OCI-LY3 (cell line): ENCODE data around the gene RNF17.

Experiments
- H2AFZ ChIP-seq: fragments of 200-600, 300-600 bp; shearing (Covaris generic); 2 replicates; pipeline ENCODE4 v1.6.0; 2014; ENCODE audit warnings: antibody characterized with exemption, low read depth, low read length
- H3K27ac ChIP-seq: fragments of 200-600, 300-600 bp; sonication (generic); 2 replicates; pipeline ENCODE4 v1.5.1; 2014; ENCODE audit warnings: mild to moderate bottlenecking, low read length, moderate library complexity, mixed read lengths
- H3K27me3 ChIP-seq: fragments of 200-600, 300-600 bp; sonication (generic); 2 replicates; pipeline ENCODE4 v1.6.1; 2014; ENCODE audit warnings: low read depth, low read length, mixed read lengths
- H3K36me3 ChIP-seq: fragments of 200-600, 300-600 bp; sonication (generic); replicated peaks from 2 replicates; pipeline ENCODE3; 2014; ENCODE audit warnings: low read depth, low read length, mixed read lengths
- H3K4me1 ChIP-seq: fragments of 300-600, 200-600 bp; sonication (generic); 2 replicates; pipeline ENCODE4 v1.6.1; 2014; ENCODE audit warnings: low read length, mixed read lengths
- H3K4me2 ChIP-seq: fragments of 200-600, 300-600 bp; sonication (generic); 2 replicates; pipeline ENCODE4 v1.6.1; 2014; ENCODE audit warnings: low read length, mixed read lengths
- H3K4me3 ChIP-seq: fragments of 300-600, 200-600 bp; sonication (generic); 2 replicates; pipeline ENCODE4 v1.5.1; 2014; ENCODE audit warnings: antibody characterized with exemption, mild to moderate bottlenecking, low read length, moderate library complexity
- H3K79me2 ChIP-seq: fragments of 300-600, 200-600 bp; shearing (Covaris generic); 2 replicates; pipeline ENCODE4 v1.6.1; 2014; ENCODE audit warnings: mild to moderate bottlenecking, low read length, mixed read lengths
- H3K9ac ChIP-seq: fragments of 300-600, 200-600 bp; shearing (Covaris generic); 2 replicates; pipeline ENCODE4 v1.6.0; 2014; ENCODE audit warnings: mild to moderate bottlenecking, low read length, moderate library complexity
- H3K9me3 ChIP-seq: fragments of 200-600, 300-600 bp; shearing (Covaris generic); 2 replicates; pipeline ENCODE4 v1.6.1; 2014; ENCODE audit warnings: low read length, mixed read lengths; ENCODE audit not compliant: insufficient read depth
- H4K20me1 ChIP-seq: fragments of 200-600, 300-600 bp; sonication (generic); 2 replicates; pipeline ENCODE4 v1.6.1; 2016; ENCODE audit warnings: low read length, mixed read lengths; ENCODE audit not compliant: insufficient read depth
- CTCF ChIP-seq: fragments of 200-600, 300-600 bp; sonication (generic); IDR thresholded peaks from 2 replicates; pipeline ENCODE4 v1.5.1; 2014; ENCODE audit warnings: antibody characterized with exemption, low read length, low read depth
- EZH2phosphoT487 ChIP-seq: fragments of 200-600 bp; shearing (Covaris generic); IDR thresholded peaks from 2 replicates; pipeline ENCODE4 v1.6.1; 2018; ENCODE audit warnings: antibody characterized with exemption, mixed run types, low read depth

RNF17 gene

GRCh38 chr13:24925318-24926231 is 161.6 kb downstream of the RNF17 start:
- no peak overlapping the region for H3K4me3 ChIP-seq
- no peak overlapping the region for H2AFZ ChIP-seq
- H3K4me1 ChIP-seq = peaks cover 16% of the 10 kb centered on the region
- H3K9me3 ChIP-seq = no peaks in the 10 kb centered on the region
- no peaks in the 10 kb centered on the region for H4K20me1 ChIP-seq
- no peak overlapping the region for H3K9ac ChIP-seq
- peaks cover 5% of the 10 kb centered on the region; the same call in 1 of the 2 replicates for H3K27me3 ChIP-seq
- no peaks in the 10 kb centered on the region for H3K36me3 ChIP-seq
- no peak overlapping the region for H3K27ac ChIP-seq
- no peak for TF ChIP-seq EZH2phosphoT487
- no peak for TF ChIP-seq CTCF
- H3K79me2 ChIP-seq = peaks cover 20% of the 10 kb centered on the region
- H3K4me2 ChIP-seq = no peak overlapping the region

- H3K36me3 ChIP-seq = no peaks in the 10 kb centered on the region
These were observed 163.9 kb downstream of the RNF17 start for GRCh38 chr13:24927810-24928404.

GRCh38 chr13:24929196-24929595 is 165.2 kb downstream of the RNF17 start:
- Histone ChIP-seq H3K27ac (no peak overlapping the region), H2AFZ (no peak overlapping the region), H3K4me3 (no peak overlapping the region), H3K27me3 (peaks cover 3% of the 10 kb centered on the region; the same call in 1 of the 2 replicates), H3K36me3 (no peaks in the 10 kb centered on the region), H3K9me3 (no peaks in the 10 kb centered on the region), H3K4me1 (peaks cover 10% of the 10 kb centered on the region), H4K20me1 (no peaks in the 10 kb centered on the region), H3K4me2 (no peak overlapping the region), H3K79me2 (no peaks in the 10 kb centered on the region), H3K9ac (no peak overlapping the region)
- TF ChIP-seq EZH2phosphoT487 (no peak), CTCF (no peak)

More at GRCh38 chr13:24927810-24928404, 163.9 kb downstream of the RNF17 start:
- H3K27me3 ChIP-seq = peaks cover 5% of the 10 kb centered on the region; the same call in 1 of the 2 replicates
- no peak overlapping the region for H3K27ac ChIP-seq
- H3K9ac ChIP-seq = no peak overlapping the region
- H3K79me2 ChIP-seq = no peaks in the 10 kb centered on the region
- TF ChIP-seq EZH2phosphoT487 (no peak), CTCF (no peak)
- no peak overlapping the region for H3K4me2 ChIP-seq
- no peak overlapping the region for H2AFZ ChIP-seq
- H3K4me1 ChIP-seq = peaks cover 13% of the 10 kb centered on the region
- no peaks in the 10 kb centered on the region for H4K20me1 ChIP-seq
- H3K4me3 ChIP-seq = no peak overlapping the region
- H3K9me3 ChIP-seq = no peaks in the 10 kb centered on the region
